Esophagus squamous epithelium (tissue), 5 donors: ENCODE measurements around the gene EVL. TPM values are rescaled to one million over a fixed set of nuclear protein-coding genes. Genes with fewer than 3 reads are reported as not detected.

ENCODE experiments used
- DNase-seq: peaks from one replicate; lab custom pipeline; 2025; lab: John Stamatoyannopoulos, UW
- H3K27ac ChIP-seq, 4 donors: fragments of 200-600 bp; sonication (generic); one replicate each; pipeline ENCODE4 v1.5.1; 2016 to 2019; ENCODE audit warnings: mild to moderate bottlenecking in 1 of 4
- H3K27me3 ChIP-seq, 4 donors: fragments of 200-600 bp; sonication (generic); 1 replicate in 3 of 4; 2 replicates in 1 of 4; pipeline versions ENCODE4 v1.5.1 to v1.6.0; 2017 to 2021; ENCODE audit warnings: antibody characterized with exemption in 1 of 4
- H3K36me3 ChIP-seq, 3 donors: fragments of 200-600 bp; sonication (generic); one replicate each; pipeline ENCODE4 v1.5.1; 2016 to 2019
- H3K4me1 ChIP-seq, 3 donors: fragments of 200-600 bp; sonication (generic); one replicate each; pipeline ENCODE4 v1.5.1; 2017 to 2019
- H3K4me3 ChIP-seq, 4 donors: fragments of 200-600 bp; sonication (generic); 1 replicate in 3 of 4; 2 replicates in 1 of 4; pipeline ENCODE4 v1.5.1; 2016 to 2019; ENCODE audit warnings: mild to moderate bottlenecking in 2 of 4, moderate library complexity in 1 of 4
- H3K9me3 ChIP-seq, 3 donors: fragments of 200-600 bp; sonication (generic); one replicate each; pipeline ENCODE4 v1.5.1; 2016 to 2019
- CTCF ChIP-seq, 6 experiments: fragments of 450-650 bp in 4 of 6; fragments of 200-600 bp in 2 of 6; sonication (generic) in 2 of 6; IDR thresholded peaks; one replicate each; pipeline ENCODE4 v1.5.1; 2016 to 2019; ENCODE audit warnings: antibody characterized with exemption in 6 of 6, mild to moderate bottlenecking in 4 of 6, moderate library complexity in 4 of 6
- POLR2A ChIP-seq, 4 donors: fragments of 450-650 bp; IDR thresholded peaks; one replicate each; pipeline ENCODE4 v1.6.1; 2017; ENCODE audit warnings: antibody characterized with exemption in 4 of 4, mild to moderate bottlenecking in 4 of 4, moderate library complexity in 3 of 4
- WGBS, 2 donors: methylation state at CpG; one replicate each; pipeline ENCODE4 v1.1.5; 2018; 5-methylcytosine and 5-hydroxymethylcytosine counted together
- intact Hi-C: fragments of 100-400 bp; cut with DNase I; formaldehyde crosslinking; loops from one replicate; pipeline ENCODE4 v1.15.0; 2022
- total RNA-seq, 4 donors: library from RNA; depleted of rRNA; stranded (reverse); fragments of >200 nt; gene quantifications; one replicate each; pipeline ENCODE4 v1.1.0, GENCODE V29; 2016
- donor health status: DM: yes; HTN: yes; CAD: no.

EVL gene
- total RNA-seq, 4 donors from 2014 or later = 20.0 to 61.2 (median 25.8) TPM

DNA sequence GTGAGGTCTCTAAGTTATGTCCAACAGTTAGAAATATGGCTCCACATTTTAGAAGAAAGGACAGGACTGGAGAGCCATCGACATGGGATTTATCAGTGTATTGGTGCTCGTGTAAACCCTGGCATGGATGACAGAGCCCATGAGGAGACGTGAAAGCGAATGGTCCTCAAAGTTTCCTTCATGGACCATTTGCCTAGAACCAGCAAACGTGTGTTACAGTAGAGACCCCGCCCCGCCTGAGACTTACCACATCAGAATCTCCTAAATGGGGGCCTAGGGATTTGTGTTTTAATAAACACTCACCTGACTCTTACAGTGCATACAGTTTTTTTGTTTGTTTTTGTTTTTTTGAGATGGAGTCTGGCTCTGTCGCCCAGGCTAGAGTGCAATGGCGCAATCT, 12.2 kb downstream of the EVL start:
- Histone ChIP-seq H3K4me3 (no peak overlapping the region), H3K27me3 (no peaks in the 10 kb centered on the region), H3K36me3 (no peaks in the 10 kb centered on the region), H3K4me1 (peaks cover 6 to 78% (median 11%) of the 10 kb centered on the region in 3 donors), H3K9me3 (no peaks in the 10 kb centered on the region), H3K27ac (no peak overlapping the region)
- WGBS, 2 donors = 90 to 93% methylated on average over 9 of the region's 9 CpGs
- TF ChIP-seq CTCF (IDR thresholded peaks at IDR 0.05) (no peak), POLR2A (IDR thresholded peaks at IDR 0.05) (no peak)
- intact Hi-C loops = no loop called here
- DNase-seq = no peak

DNA sequence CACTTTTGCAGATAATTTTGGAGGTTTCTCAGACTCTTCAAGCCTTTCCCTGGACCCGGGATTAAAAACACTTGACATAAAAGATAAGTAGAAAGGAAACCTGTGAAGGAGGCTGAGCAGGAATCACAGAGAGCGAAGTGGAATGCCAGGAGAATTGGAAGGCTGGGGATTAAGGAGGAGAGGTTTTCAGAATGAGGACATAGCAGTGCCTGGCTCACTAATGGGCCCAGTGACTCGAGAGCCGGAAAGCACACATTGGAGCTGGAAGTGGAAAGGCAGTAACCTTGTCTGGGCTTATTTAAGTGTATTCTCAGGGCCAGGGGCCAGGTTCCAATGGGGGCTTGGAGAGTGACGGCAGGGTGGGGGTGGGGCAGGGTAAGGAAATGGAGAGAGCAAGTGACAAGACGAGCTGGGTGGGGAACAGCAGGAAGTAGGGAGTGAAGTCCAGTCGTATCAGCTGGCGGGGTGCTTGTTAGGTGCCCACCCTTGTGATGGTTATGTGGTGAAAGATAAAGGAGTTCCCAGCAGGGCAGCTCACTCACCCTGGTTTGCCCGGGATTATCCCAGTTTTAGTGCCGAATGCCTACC, 13.1 kb downstream of the EVL start:
- no peaks in the 10 kb centered on the region for H3K36me3 ChIP-seq
- no peak for DNase-seq
- 59 to 73% methylated on average over 10 of the region's 10 CpGs for WGBS, 2 donors
- H3K9me3 ChIP-seq = no peaks in the 10 kb centered on the region
- no peak for TF ChIP-seq POLR2A (IDR thresholded peaks at IDR 0.05)
- TF ChIP-seq CTCF (IDR thresholded peaks at IDR 0.05) = no peak
- H3K27ac ChIP-seq = peak overlapping the region in 2 of 4 donors; percentile 41 to 50
- peaks cover 6 to 78% (median 11%) of the 10 kb centered on the region in 3 donors for H3K4me1 ChIP-seq
- intact Hi-C loops = no loop called here
- H3K4me3 ChIP-seq = no peak overlapping the region
- H3K27me3 ChIP-seq = no peaks in the 10 kb centered on the region

DNA sequence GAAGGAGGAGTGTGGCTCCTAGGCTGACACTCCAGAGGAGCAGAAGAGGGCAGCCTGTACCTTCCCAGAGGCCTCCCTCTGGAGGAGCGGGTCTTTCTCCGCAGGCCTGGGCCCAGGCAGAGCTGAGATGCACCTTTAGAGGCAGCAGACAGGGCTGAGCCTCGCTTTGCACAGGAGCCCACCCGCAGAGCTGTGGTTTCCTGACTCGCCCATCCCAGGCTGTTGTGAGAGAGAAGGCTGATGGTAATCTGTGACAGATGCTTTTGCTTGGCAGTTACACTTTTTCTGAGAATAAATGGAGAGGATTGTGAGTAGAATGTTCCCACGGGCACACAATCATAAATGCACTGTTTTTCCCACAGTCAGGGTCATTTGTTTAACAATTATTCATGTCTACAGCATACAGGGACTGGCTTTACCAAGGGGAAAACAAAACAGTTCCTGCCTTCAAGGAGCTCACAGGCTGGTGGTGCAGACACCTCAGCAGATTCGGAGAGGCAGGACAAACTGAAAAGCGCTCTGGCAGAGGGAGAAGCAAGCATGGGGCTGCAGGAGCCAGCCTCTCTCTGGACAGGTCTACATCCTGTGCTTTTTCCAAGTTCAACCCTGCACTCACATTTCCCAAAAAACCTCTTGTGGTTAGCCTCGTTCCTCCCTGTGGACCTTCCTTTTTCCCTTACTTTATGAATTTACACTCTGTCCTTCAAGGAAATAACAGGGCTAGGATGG, 13.9 kb downstream of the EVL start:
- Histone ChIP-seq H3K4me1 (peaks cover 6 to 78% (median 8%) of the 10 kb centered on the region in 3 donors), H3K36me3 (no peaks in the 10 kb centered on the region), H3K4me3 (no peak overlapping the region), H3K27ac (peak overlapping the region in 3 of 4 donors; percentile 7 to 50 (median 41)), H3K9me3 (no peaks in the 10 kb centered on the region), H3K27me3 (no peaks in the 10 kb centered on the region)
- TF ChIP-seq CTCF (IDR thresholded peaks at IDR 0.05) (no peak), POLR2A (IDR thresholded peaks at IDR 0.05) (no peak)
- DNase-seq = no peak
- intact Hi-C loops = no loop called here
- 51 to 65% methylated on average over 6 to 8 of the region's 9 CpGs for WGBS, 2 donors

DNA sequence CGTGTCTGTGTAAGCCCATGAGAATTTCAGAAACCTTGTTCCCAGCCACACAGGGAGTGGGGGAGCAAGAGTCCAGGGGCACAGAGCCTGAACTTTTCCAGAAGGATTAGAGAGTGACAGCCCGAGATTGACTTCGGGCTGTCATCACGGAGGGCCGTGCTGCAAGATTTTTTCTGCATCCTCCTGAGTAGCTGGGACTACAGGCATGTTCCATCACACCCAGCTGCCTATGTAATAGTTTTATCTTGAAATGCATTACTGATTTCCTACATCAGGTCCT, 14.4 kb downstream of the EVL start:
- Histone ChIP-seq H3K27ac (peak overlapping the region in 2 of 4 donors; percentile 7 to 50), H3K4me3 (no peak overlapping the region), H3K27me3 (no peaks in the 10 kb centered on the region), H3K4me1 (peaks cover 6 to 78% (median 8%) of the 10 kb centered on the region in 3 donors), H3K36me3 (no peaks in the 10 kb centered on the region), H3K9me3 (no peaks in the 10 kb centered on the region)
- intact Hi-C loops = no loop called here
- TF ChIP-seq POLR2A (IDR thresholded peaks at IDR 0.05) (no peak), CTCF (IDR thresholded peaks at IDR 0.05) (no peak)
- DNase-seq = no peak
- 62 to 71% methylated on average over 4 to 5 of the region's 5 CpGs for WGBS, 2 donors

- Histone ChIP-seq H3K4me3 (no peak overlapping the region), H3K36me3 (peaks cover 0 to 1% (median 0%) of the 10 kb centered on the region in 3 donors), H3K27me3 (no peaks in the 10 kb centered on the region), H3K27ac (no peak overlapping the region), H3K9me3 (no peaks in the 10 kb centered on the region), H3K4me1 (peaks cover 5 to 75% (median 6%) of the 10 kb centered on the region in 3 donors)
- WGBS, 2 donors = 74 to 100% methylated on average over 4 to 5 of the region's 5 CpGs
- intact Hi-C loops = no loop called here
- no peak for DNase-seq
- no peak for TF ChIP-seq POLR2A (IDR thresholded peaks at IDR 0.05)
- no peak for TF ChIP-seq CTCF (IDR thresholded peaks at IDR 0.05)
Measured at GRCh38 chr14:100080206-100080605, 15.0 kb downstream of the EVL start.
